ENCODE data around the gene PTPRJ.

- TF ChIP-seq CTCF (IDR thresholded peaks at IDR 0.05; ENCODE audit: insufficient read depth, low read depth, low read length) (no peak), EZH2 (IDR thresholded peaks at IDR 0.05; ENCODE audit: insufficient read depth, low read length) (no peak)
Observed at GRCh38 chr11:48163360-48164100, 183.2 kb downstream of the PTPRJ start.

Measured in astrocyte (in vitro differentiated cells and primary cell).